Measurements from ENCODE around the gene FUT2.
"Not testable (repeated sequence)": the region's sequence is repeated elsewhere in the genome, so short reads cannot be mapped to it uniquely, and the experiment has no call there.

FUT2 gene

GRCh38 chr19:48705431-48705830 is 9.7 kb downstream of the FUT2 start:
- DNase-seq, result no peak

- no peak for DNase-seq
Measured at GRCh38 chr19:48708471-48708870, 12.7 kb downstream of the FUT2 start.

GRCh38 chr19:48711106-48711662 is 15.4 kb downstream of the FUT2 start:
- no peak for DNase-seq

GRCh38 chr19:48713041-48713863 is 17.5 kb downstream of the FUT2 start:
- DNase-seq, result no peak

- DNase-seq, result no peak
Measured at GRCh38 chr19:48713864-48714755, 18.3 kb downstream of the FUT2 start.

GRCh38 chr19:48714759-48715675 is 19.2 kb downstream of the FUT2 start:
- no peak for DNase-seq

- DNase-seq, result no peak
Measured at GRCh38 chr19:48715681-48716171, 20.0 kb downstream of the FUT2 start.

- DNase-seq, result peak; percentile 97
Measured at GRCh38 chr19:48716562-48717291, 21.0 kb downstream of the FUT2 start.

- not testable (repeated sequence) for DNase-seq
Measured at GRCh38 chr19:48718106-48718505, 22.3 kb downstream of the FUT2 start.

GRCh38 chr19:48718711-48719231 is 23.0 kb downstream of the FUT2 start:
- DNase-seq, result no peak

GRCh38 chr19:48719263-48720171 is 23.7 kb downstream of the FUT2 start, which contains the start of gene MAMSTR:
TSS of gene MAMSTR (minus strand) at chr19:48719725. CDS start at chr19:48719031, 694 bp downstream.
- no peak for DNase-seq

- no peak for DNase-seq
Measured at GRCh38 chr19:48720251-48720612, 24.5 kb downstream of the FUT2 start.

GRCh38 chr19:48720613-48721296 is 25.0 kb downstream of the FUT2 start:
- DNase-seq, result peak; percentile 99

GRCh38 chr19:48722196-48722708 is 26.5 kb downstream of the FUT2 start:
- DNase-seq, result no peak

GRCh38 chr19:48724796-48725753 is 29.3 kb downstream of the FUT2 start:
- peak; percentile 58 for DNase-seq

GRCh38 chr19:48726556-48726955 is 30.8 kb downstream of the FUT2 start:
- no peak for DNase-seq

GRCh38 chr19:48728911-48729664 is 33.3 kb downstream of the FUT2 start:
- no peak for DNase-seq
